RWPE2 (cell line): Measurements from ENCODE around the gene RPL35.

Source experiments
- ATAC-seq: fragments of 200-7000 bp; cut with Tn5 transposase; 3 replicates; pipeline ENCODE4 v1.9.1; 2021; ENCODE audit warnings: low read depth
- DNase-seq: peaks from one replicate; pipeline ENCODE4 v3.0.0-alpha.2; 2020; ENCODE audit warnings: low spot score
- H3K27ac ChIP-seq: fragments of 450-650 bp; 2 replicates; pipeline ENCODE4 v1.5.1; 2017; ENCODE audit warnings: mild to moderate bottlenecking; ENCODE audit not compliant: poor library complexity, severe bottlenecking
- H3K27me3 ChIP-seq: fragments of 250-450 bp; sonication (Bioruptor Pico); 2 replicates; pipeline ENCODE4 v1.5.1; 2021; ENCODE audit warnings: mild to moderate bottlenecking, moderate library complexity; ENCODE audit not compliant: insufficient read depth, poor library complexity, severe bottlenecking
- H3K36me3 ChIP-seq: fragments of 250-450 bp; sonication (Bioruptor Pico); 2 replicates; pipeline ENCODE4 v1.5.1; 2020; ENCODE audit warnings: low read depth, mild to moderate bottlenecking, moderate library complexity
- H3K4me1 ChIP-seq: fragments of 250-450 bp; sonication (Bioruptor Pico); 2 replicates; pipeline ENCODE4 v1.5.1; 2021; ENCODE audit warnings: mild to moderate bottlenecking, moderate library complexity; ENCODE audit not compliant: insufficient read depth, poor library complexity, severe bottlenecking
- H3K4me3 ChIP-seq: fragments of 250-450 bp; sonication (Bioruptor Pico); 2 replicates; pipeline ENCODE4 v1.5.1; 2021; ENCODE audit warnings: mild to moderate bottlenecking, moderate library complexity; ENCODE audit not compliant: severe bottlenecking
- H3K9me3 ChIP-seq: fragments of 250-450 bp; sonication (Bioruptor Pico); 2 replicates; pipeline ENCODE4 v1.5.1; 2021; ENCODE audit warnings: mild to moderate bottlenecking, moderate library complexity; ENCODE audit not compliant: severe bottlenecking
- TF ChIP-seq, protein P1 (sequence below): fragments of 450-650 bp; IDR thresholded peaks from one replicate; pipeline ENCODE4 v1.5.1; 2017; ENCODE audit warnings: mild to moderate bottlenecking, moderate library complexity; ENCODE audit not compliant: poor library complexity, severe bottlenecking

Gene RPL35

DNA sequence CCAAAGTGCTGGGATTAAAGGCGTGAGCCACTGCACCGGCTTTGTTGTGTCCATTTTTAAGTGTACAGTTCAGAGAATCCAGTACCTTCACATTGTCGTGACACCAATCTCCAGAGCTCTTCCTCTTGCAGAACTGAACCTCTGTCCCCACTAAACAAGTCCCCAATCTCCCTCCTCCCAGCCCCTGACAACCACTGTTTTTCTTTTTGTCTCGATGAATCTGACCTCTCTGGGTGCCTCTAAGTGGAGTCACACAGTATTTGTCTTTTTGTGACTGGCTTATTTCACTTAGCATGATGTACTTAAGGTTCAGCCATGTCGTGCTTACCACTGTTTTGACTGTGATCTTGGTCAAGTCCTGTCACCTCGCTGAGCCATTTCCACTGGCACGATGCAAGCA, 6.9 kb downstream of the RPL35 start:
- H3K27me3 ChIP-seq, result no peaks in the 10 kb centered on the region
- H3K9me3 ChIP-seq, result no peaks in the 10 kb centered on the region
- no peaks in the 10 kb centered on the region for H3K4me1 ChIP-seq
- ATAC-seq (no peak), DNase-seq (no peak)
- H3K27ac ChIP-seq, result no peak overlapping the region
- peaks cover 30% of the 10 kb centered on the region for H3K36me3 ChIP-seq
- TF ChIP-seq, protein P1, sequence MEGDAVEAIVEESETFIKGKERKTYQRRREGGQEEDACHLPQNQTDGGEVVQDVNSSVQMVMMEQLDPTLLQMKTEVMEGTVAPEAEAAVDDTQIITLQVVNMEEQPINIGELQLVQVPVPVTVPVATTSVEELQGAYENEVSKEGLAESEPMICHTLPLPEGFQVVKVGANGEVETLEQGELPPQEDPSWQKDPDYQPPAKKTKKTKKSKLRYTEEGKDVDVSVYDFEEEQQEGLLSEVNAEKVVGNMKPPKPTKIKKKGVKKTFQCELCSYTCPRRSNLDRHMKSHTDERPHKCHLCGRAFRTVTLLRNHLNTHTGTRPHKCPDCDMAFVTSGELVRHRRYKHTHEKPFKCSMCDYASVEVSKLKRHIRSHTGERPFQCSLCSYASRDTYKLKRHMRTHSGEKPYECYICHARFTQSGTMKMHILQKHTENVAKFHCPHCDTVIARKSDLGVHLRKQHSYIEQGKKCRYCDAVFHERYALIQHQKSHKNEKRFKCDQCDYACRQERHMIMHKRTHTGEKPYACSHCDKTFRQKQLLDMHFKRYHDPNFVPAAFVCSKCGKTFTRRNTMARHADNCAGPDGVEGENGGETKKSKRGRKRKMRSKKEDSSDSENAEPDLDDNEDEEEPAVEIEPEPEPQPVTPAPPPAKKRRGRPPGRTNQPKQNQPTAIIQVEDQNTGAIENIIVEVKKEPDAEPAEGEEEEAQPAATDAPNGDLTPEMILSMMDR, result no peak
- H3K4me3 ChIP-seq, result no peak overlapping the region

DNA sequence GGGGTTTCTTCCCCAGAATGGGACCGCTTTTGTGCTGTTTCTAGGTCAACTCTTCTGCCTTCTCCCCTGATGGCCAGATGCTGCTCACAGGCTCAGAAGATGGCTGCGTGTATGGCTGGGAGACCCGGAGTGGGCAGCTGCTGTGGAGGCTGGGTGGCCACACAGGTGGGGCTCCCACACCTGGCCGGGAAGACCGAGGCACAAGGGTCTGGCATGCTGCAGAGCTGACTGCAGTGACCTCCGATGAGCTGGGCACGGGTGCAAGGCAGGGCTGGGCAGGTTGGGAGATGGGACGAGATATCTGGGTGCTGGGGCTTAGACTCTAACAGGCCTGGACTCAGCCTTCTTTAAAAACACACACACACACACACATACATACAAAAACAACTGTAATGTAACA, 7.6 kb downstream of the RPL35 start:
- Histone ChIP-seq H3K4me3 (no peak overlapping the region), H3K4me1 (no peaks in the 10 kb centered on the region), H3K9me3 (no peaks in the 10 kb centered on the region), H3K36me3 (peaks cover 23% of the 10 kb centered on the region), H3K27ac (no peak overlapping the region), H3K27me3 (no peaks in the 10 kb centered on the region)
- TF ChIP-seq, protein P1, result no peak
- DNase-seq (no peak), ATAC-seq (no peak)

DNA sequence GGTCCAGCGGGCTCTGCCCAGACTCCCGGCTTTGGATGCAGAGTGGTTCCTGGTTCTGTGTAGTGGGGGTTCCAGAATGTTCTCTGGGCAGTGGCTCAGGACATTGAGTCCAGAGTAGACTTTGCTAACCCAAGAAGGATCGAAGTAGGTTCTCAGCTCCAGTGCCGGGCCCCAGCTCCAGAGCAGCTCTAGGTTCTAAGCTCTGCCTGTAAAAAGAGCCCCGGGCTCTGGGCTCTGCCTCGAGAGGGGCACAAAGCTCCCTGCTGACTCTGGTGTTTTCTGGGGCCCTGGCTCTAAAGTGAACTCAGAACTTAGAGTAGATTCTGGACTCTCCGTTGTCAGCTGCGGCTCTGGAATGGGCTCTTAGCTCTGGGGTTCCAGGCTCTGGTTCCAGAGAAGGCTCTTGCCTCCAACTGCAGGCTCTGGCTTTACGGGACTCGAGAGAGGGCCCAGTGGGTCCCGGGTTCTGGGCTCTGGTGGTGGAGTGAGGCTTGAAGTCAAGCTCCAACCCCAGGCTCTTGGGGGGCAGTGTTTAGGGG, 8.1 kb downstream of the RPL35 start:
- Histone ChIP-seq H3K9me3 (no peaks in the 10 kb centered on the region), H3K36me3 (peaks cover 18% of the 10 kb centered on the region), H3K27me3 (no peaks in the 10 kb centered on the region), H3K4me3 (peak overlapping the region; percentile 31), H3K4me1 (no peaks in the 10 kb centered on the region), H3K27ac (no peak overlapping the region)
- DNase-seq, result no peak
- no peak for ATAC-seq
- TF ChIP-seq, protein P1, result no peak

DNA sequence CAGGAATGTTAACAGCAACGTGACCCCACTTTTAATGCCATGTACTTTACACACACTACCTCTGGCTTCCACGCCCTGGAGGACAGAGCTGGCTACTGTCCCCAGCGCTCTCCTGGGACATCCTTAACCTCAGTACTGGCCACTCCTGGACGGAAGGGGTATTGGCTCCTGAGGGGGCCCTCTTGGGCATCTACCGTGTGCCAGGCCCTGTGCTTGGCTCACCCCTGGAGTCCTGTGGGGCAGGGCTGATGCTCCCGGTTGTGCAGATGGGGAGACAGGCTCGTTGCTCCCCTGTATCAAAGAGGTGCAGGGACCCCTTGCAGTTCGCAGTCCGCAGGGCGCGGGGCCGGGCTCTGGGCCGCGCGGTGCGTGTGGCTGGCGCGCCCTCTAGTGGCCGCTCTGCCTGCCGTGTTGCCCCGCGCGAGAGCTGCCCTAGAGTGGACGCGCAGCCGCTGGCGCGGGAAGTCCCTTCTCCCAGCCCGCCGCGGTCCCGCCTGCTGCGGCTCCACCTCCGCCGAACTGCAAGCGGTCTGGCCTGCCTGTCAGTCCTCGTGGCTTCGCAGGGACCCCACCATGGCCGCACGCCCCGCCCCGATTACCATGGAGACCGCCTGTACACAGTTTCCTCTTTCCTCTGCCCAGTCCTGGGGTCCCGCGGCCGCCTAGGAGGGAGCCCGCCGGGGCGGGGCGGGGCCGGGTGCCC, 8.8 kb downstream of the RPL35 start, which contains the start of gene WDR38:
Gene WDR38, plus strand, starts transcription at position 632 of the 703 bp plus-strand sequence. CDS start 72 bp downstream, outside the sequence.
- H3K36me3 ChIP-seq, result peaks cover 11% of the 10 kb centered on the region
- no peak for DNase-seq
- no peaks in the 10 kb centered on the region for H3K27me3 ChIP-seq
- TF ChIP-seq, protein P1, result peak; percentile 99
- H3K4me1 ChIP-seq, result no peaks in the 10 kb centered on the region
- H3K9me3 ChIP-seq, result no peaks in the 10 kb centered on the region
- no peak within 1 kb of the TSS for H3K27ac ChIP-seq
- peak; percentile 76 for ATAC-seq
- peak within 1 kb of the TSS; percentile 31 for H3K4me3 ChIP-seq
